H1 (cell line): Measurements from ENCODE around the gene VAX1. TPM values are rescaled to one million over a fixed set of nuclear protein-coding genes. Genes with fewer than 3 reads are reported as not detected.

ENCODE experiments used
- JUN ChIP-seq: IDR thresholded peaks from 2 replicates; pipeline ENCODE4 v1.6.1; 2011; ENCODE audit warnings: low read depth, mild to moderate bottlenecking, improper control_type of control experiment, low read length
- JUND ChIP-seq: IDR thresholded peaks from 2 replicates; pipeline ENCODE4 v1.6.1; 2011; ENCODE audit warnings: mild to moderate bottlenecking, improper control_type of control experiment, low read length
- SIRT6 ChIP-seq: IDR thresholded peaks from one replicate; pipeline ENCODE4 v1.7.1; 2012; ENCODE audit warnings: low read length, inconsistent platforms
- SRF ChIP-seq: IDR thresholded peaks from 2 replicates; pipeline ENCODE4 v1.6.1; 2011; ENCODE audit warnings: mild to moderate bottlenecking, low read depth, low read length, moderate library complexity
- polyA plus RNA-seq, 7 experiments: library from polyadenylated mRNA; depleted of rRNA in 3 of 7; stranded (reverse) in 5 of 7; unstranded in 2 of 7; fragments of >200 nt in 5 of 7; fragments of 200-250 nt in 2 of 7; gene quantifications; 1 replicate in 5 of 7; 2 replicates in 1 of 7; 4 replicates in 1 of 7; pipeline versions ENCODE4 v1.2.1 to v1.2.3, GENCODE V29; 2011 to 2013; ENCODE audit warnings: missing spikeins in 2 of 7, mixed read lengths in 2 of 7
- total RNA-seq: library from RNA; stranded (reverse); fragmentation: NEBNext Ultra II Directional; extraction: Animal tissue kit (Norgen Biotek cat#: 25700); gene quantifications from 2 replicates; pipeline ENCODE4 v1.2.1, GENCODE V29; 2021

VAX1 gene
- total and polyA plus RNA-seq, 2 of the 8 experiments (the other 6 are each of a cell fraction or from before 2014, with no cell fraction given): not detected

DNA sequence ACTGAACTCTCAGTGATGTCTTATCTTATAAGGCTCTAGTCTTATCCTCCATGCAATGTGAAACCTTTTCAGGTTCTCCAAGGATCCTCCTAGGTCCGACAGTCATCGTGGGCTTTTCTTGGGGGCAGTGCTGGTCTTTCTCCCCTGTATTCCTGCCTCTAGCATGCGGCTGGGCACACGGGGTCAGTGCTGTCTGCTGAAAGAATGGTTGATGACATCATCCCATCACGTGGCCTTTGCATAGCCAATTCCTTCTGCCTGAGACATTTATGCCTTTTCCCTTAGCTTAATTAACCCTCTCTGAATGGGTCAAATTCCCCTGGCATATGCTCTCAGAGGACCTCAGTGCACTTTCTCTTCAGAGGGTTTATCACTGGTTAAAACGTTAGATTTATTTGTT lies 32.2 kb upstream of the VAX1 start (continued):
- TF ChIP-seq JUN (peak; percentile 22; the same call in 1 of the 2 replicates), JUND (peak; percentile 82), SRF (no peak), SIRT6 (no peak)
